ENCODE results near the gene SPDEF.

Gene SPDEF

DNA sequence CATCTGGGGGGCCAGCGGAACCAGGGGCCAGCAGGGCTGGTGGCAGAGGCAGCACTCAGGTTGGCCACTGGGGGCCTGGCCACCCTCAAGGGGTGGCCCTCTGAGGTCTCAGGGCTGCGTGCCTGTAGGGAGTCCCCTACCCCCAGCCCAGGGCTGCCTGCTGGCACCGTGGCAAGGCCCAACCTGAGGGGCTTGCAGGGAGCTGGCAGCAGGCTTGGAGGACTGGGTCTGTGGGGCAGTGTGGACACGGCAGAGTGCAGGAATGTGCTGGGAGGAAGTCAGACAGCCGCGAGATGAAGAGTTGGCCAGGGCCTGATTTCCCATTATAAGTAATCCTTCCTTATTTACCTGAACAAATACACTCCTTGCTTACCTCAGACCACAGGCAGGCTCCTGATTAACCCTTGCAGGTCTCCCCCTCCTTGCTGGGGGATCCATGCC lies at the start of gene SPDEF:
SPDEF (minus strand) TSS at position 299 of the 441 bp plus-strand sequence. CDS start 11,874 bp downstream, outside the sequence.
- peak; percentile 20; the same call in 2 of the 3 replicates for ATAC-seq
- no peak for TF ChIP-seq PPARA (CRISPR knock-in tag; IDR thresholded peaks at IDR 0.05; ENCODE audit: borderline replicate concordance)
- no peak for TF ChIP-seq ZC3H10 (CRISPR knock-in tag; IDR thresholded peaks at IDR 0.05)
- TF ChIP-seq ZFP3 (CRISPR knock-in tag; IDR thresholded peaks at IDR 0.05): no peak
- TF ChIP-seq GLIS3 (CRISPR knock-in tag; IDR thresholded peaks at IDR 0.05): no peak
- TF ChIP-seq RARB (CRISPR knock-in tag; IDR thresholded peaks at IDR 0.05): no peak
- no peak for TF ChIP-seq BACH2 (CRISPR knock-in tag; IDR thresholded peaks at IDR 0.05; ENCODE audit: borderline replicate concordance)
- TF ChIP-seq ARNTL (CRISPR knock-in tag; IDR thresholded peaks at IDR 0.05; ENCODE audit: borderline replicate concordance, low read depth): no peak
- no peak for TF ChIP-seq TCF4 (CRISPR knock-in tag; IDR thresholded peaks at IDR 0.05; ENCODE audit: borderline replicate concordance)
- no peak for TF ChIP-seq ZFP30 (CRISPR knock-in tag; IDR thresholded peaks at IDR 0.05)
- TF ChIP-seq, protein P1, sequence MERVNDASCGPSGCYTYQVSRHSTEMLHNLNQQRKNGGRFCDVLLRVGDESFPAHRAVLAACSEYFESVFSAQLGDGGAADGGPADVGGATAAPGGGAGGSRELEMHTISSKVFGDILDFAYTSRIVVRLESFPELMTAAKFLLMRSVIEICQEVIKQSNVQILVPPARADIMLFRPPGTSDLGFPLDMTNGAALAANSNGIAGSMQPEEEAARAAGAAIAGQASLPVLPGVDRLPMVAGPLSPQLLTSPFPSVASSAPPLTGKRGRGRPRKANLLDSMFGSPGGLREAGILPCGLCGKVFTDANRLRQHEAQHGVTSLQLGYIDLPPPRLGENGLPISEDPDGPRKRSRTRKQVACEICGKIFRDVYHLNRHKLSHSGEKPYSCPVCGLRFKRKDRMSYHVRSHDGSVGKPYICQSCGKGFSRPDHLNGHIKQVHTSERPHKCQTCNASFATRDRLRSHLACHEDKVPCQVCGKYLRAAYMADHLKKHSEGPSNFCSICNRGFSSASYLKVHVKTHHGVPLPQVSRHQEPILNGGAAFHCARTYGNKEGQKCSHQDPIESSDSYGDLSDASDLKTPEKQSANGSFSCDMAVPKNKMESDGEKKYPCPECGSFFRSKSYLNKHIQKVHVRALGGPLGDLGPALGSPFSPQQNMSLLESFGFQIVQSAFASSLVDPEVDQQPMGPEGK (CRISPR knock-in tag; IDR thresholded peaks at IDR 0.05; ENCODE audit: borderline replicate concordance): no peak
- TF ChIP-seq, protein P2, sequence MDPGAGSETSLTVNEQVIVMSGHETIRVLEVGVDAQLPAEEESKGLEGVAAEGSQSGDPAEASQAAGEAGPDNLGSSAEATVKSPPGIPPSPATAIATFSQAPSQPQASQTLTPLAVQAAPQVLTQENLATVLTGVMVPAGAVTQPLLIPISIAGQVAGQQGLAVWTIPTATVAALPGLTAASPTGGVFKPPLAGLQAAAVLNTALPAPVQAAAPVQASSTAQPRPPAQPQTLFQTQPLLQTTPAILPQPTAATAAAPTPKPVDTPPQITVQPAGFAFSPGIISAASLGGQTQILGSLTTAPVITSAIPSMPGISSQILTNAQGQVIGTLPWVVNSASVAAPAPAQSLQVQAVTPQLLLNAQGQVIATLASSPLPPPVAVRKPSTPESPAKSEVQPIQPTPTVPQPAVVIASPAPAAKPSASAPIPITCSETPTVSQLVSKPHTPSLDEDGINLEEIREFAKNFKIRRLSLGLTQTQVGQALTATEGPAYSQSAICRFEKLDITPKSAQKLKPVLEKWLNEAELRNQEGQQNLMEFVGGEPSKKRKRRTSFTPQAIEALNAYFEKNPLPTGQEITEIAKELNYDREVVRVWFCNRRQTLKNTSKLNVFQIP (CRISPR knock-in tag; IDR thresholded peaks at IDR 0.05; ENCODE audit: borderline replicate concordance, low read depth): no peak
- TF ChIP-seq OSR1 (CRISPR knock-in tag; IDR thresholded peaks at IDR 0.05): no peak
- no peak for TF ChIP-seq ZNF8 (CRISPR knock-in tag; IDR thresholded peaks at IDR 0.05)
- TF ChIP-seq CSDC2 (CRISPR knock-in tag; IDR thresholded peaks at IDR 0.05): no peak
- TF ChIP-seq, protein P3, sequence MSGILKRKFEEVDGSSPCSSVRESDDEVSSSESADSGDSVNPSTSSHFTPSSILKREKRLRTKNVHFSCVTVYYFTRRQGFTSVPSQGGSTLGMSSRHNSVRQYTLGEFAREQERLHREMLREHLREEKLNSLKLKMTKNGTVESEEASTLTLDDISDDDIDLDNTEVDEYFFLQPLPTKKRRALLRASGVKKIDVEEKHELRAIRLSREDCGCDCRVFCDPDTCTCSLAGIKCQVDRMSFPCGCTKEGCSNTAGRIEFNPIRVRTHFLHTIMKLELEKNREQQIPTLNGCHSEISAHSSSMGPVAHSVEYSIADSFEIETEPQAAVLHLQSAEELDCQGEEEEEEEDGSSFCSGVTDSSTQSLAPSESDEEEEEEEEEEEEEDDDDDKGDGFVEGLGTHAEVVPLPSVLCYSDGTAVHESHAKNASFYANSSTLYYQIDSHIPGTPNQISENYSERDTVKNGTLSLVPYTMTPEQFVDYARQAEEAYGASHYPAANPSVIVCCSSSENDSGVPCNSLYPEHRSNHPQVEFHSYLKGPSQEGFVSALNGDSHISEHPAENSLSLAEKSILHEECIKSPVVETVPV (CRISPR knock-in tag; IDR thresholded peaks at IDR 0.05): no peak
- TF ChIP-seq, protein P4, sequence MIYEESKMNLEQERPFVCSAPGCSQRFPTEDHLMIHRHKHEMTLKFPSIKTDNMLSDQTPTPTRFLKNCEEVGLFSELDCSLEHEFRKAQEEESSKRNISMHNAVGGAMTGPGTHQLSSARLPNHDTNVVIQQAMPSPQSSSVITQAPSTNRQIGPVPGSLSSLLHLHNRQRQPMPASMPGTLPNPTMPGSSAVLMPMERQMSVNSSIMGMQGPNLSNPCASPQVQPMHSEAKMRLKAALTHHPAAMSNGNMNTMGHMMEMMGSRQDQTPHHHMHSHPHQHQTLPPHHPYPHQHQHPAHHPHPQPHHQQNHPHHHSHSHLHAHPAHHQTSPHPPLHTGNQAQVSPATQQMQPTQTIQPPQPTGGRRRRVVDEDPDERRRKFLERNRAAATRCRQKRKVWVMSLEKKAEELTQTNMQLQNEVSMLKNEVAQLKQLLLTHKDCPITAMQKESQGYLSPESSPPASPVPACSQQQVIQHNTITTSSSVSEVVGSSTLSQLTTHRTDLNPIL (CRISPR knock-in tag; IDR thresholded peaks at IDR 0.05; ENCODE audit: low read depth): no peak

DNA sequence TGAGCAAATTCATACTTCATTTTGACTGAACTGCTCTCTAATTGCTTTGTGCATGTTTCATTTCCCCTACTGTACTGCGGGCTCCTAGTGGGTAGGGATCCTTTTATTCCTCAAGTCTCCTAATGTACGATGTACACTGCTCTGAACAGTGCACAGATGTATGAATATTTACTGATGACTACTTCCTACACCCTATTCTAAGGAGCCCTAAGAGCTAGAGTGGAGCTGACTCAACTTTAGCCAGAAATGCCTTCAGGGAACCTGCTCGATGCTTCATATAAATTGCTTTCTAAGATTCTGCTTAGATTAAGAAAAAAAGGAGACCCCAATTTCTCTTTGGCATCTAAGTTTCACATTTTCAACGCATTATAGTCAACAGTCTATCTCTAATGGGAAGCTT lies 47.6 kb upstream of the SPDEF start:
- ATAC-seq: no peak

DNA sequence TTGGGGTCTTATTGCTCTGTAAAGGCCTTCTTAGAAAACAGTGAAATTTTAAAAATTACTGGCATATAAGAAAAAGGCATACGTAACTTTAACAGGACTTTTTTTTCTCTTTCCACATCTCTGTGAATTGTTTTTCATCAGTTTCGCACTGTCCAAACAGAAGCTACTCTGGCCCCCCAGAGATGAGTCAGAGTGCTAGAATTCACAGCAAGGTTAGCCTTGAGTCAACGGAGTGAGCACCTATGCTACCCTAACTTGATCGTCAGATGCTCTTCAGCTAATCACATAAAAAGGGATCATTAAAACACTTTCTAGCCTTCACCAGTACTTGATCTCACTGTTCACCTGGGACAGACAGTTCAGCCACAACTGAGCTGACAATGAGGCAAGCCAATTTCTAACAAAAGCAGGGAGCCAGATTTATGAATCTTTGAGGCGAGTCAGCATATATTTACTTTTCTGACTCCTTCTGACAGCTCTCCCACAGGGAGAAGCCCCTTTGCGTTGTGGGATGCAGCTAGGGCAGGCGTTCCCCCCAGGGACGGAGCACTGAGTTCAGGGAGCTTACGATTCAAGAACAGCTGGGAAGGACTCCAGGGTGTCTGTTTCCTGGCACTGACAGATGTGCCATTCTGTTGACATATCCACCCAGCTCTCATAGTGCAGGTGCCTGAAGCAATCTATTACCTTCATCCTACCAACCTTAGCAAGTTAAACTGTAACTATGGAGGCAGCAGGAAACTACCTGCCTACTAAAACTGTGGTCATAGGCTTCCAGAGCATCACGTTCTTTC lies 46.4 kb upstream of the SPDEF start:
- peak; percentile 35; the same call in 2 of the 3 replicates for ATAC-seq
- TF ChIP-seq ZC3H10 (CRISPR knock-in tag; IDR thresholded peaks at IDR 0.05) (no peak), CSDC2 (CRISPR knock-in tag; IDR thresholded peaks at IDR 0.05) (no peak), BACH2 (CRISPR knock-in tag; IDR thresholded peaks at IDR 0.05; ENCODE audit: borderline replicate concordance) (no peak), TCF4 (CRISPR knock-in tag; IDR thresholded peaks at IDR 0.05; ENCODE audit: borderline replicate concordance) (no peak), ZFP30 (CRISPR knock-in tag; IDR thresholded peaks at IDR 0.05) (no peak), TOX (CRISPR knock-in tag; IDR thresholded peaks at IDR 0.05; ENCODE audit: borderline replicate concordance) (no peak), SNAI2 (CRISPR knock-in tag; IDR thresholded peaks at IDR 0.05) (no peak), ZNF565 (CRISPR knock-in tag; conservative IDR thresholded peaks at IDR 0.05; ENCODE audit: low read depth) (no peak), ARNTL (CRISPR knock-in tag; IDR thresholded peaks at IDR 0.05; ENCODE audit: borderline replicate concordance, low read depth) (no peak), PPARA (CRISPR knock-in tag; IDR thresholded peaks at IDR 0.05; ENCODE audit: borderline replicate concordance) (no peak), RARB (CRISPR knock-in tag; IDR thresholded peaks at IDR 0.05) (no peak), ISL1 (CRISPR knock-in tag; IDR thresholded peaks at IDR 0.05) (no peak)
- TF ChIP-seq, protein P2 (CRISPR knock-in tag; IDR thresholded peaks at IDR 0.05; ENCODE audit: borderline replicate concordance, low read depth): no peak
- TF ChIP-seq, protein P5, sequence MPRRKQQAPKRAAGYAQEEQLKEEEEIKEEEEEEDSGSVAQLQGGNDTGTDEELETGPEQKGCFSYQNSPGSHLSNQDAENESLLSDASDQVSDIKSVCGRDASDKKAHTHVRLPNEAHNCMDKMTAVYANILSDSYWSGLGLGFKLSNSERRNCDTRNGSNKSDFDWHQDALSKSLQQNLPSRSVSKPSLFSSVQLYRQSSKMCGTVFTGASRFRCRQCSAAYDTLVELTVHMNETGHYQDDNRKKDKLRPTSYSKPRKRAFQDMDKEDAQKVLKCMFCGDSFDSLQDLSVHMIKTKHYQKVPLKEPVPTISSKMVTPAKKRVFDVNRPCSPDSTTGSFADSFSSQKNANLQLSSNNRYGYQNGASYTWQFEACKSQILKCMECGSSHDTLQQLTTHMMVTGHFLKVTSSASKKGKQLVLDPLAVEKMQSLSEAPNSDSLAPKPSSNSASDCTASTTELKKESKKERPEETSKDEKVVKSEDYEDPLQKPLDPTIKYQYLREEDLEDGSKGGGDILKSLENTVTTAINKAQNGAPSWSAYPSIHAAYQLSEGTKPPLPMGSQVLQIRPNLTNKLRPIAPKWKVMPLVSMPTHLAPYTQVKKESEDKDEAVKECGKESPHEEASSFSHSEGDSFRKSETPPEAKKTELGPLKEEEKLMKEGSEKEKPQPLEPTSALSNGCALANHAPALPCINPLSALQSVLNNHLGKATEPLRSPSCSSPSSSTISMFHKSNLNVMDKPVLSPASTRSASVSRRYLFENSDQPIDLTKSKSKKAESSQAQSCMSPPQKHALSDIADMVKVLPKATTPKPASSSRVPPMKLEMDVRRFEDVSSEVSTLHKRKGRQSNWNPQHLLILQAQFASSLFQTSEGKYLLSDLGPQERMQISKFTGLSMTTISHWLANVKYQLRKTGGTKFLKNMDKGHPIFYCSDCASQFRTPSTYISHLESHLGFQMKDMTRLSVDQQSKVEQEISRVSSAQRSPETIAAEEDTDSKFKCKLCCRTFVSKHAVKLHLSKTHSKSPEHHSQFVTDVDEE (CRISPR knock-in tag; IDR thresholded peaks at IDR 0.05): no peak

More for the DNA sequence above, 47.6 kb upstream of the SPDEF start:
- TF ChIP-seq BACH2 (CRISPR knock-in tag; IDR thresholded peaks at IDR 0.05; ENCODE audit: borderline replicate concordance) (no peak), ZNF70 (CRISPR knock-in tag; IDR thresholded peaks at IDR 0.05) (no peak), PPARA (CRISPR knock-in tag; IDR thresholded peaks at IDR 0.05; ENCODE audit: borderline replicate concordance) (no peak)
